ENCODE results near the gene KDM5A.
"Not testable (repeated sequence)": the region's sequence is repeated elsewhere in the genome, so short reads cannot be mapped to it uniquely, and the experiment has no call there.

The KDM5A gene

DNA sequence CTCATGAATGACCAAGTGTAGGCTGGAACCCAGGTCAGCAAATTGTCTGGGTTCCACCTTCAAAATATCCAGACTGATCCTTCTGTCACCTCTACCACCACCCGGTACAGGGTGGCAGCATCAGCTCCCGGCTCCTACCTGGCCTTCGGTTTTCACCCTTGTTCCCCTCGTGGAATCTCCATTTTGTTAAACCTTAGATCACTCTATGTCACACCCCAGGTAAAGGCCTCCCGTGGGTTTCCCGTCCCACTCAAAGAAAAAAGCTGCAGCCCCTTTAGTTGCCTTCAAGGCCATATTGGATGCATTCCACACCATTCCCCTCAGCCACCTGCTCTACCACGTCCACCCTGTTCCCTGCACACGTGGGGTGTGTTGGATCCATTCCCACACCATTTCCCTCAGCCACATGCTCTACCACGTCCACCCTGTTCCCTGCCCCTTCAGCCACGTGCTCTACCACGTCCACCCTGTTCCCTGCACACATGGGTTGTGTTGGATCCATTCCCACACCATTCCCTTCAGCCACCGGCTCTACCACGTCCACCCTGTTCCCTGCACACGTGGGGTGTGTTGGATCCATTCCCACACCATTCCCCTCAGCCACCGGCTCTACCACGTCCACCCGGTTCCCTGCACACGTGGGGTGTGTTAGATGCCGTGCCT, 150.3 kb downstream of the KDM5A start:
- no peak for DNase-seq (ENCODE audit: low spot score)

DNA sequence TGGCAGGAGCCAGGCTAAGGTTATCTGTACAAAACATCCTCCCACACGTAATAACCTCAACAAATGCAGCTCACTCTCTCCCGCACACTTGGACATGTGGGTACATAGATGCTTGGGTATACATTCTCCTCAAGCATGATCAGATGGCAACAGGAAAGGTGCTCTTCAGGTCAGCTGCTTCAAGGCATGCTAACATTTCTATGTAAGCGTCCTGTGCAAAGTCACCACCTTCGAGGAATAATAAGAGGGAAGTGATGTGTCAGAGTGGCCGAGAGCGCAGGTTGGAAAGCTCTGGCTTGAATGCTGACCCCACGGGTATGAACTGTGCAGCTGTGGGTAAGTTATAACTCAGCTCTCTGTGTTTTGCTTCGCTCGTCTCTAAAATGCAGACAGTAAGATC, 151.0 kb downstream of the KDM5A start:
- DNase-seq (ENCODE audit: low spot score): no peak

DNA sequence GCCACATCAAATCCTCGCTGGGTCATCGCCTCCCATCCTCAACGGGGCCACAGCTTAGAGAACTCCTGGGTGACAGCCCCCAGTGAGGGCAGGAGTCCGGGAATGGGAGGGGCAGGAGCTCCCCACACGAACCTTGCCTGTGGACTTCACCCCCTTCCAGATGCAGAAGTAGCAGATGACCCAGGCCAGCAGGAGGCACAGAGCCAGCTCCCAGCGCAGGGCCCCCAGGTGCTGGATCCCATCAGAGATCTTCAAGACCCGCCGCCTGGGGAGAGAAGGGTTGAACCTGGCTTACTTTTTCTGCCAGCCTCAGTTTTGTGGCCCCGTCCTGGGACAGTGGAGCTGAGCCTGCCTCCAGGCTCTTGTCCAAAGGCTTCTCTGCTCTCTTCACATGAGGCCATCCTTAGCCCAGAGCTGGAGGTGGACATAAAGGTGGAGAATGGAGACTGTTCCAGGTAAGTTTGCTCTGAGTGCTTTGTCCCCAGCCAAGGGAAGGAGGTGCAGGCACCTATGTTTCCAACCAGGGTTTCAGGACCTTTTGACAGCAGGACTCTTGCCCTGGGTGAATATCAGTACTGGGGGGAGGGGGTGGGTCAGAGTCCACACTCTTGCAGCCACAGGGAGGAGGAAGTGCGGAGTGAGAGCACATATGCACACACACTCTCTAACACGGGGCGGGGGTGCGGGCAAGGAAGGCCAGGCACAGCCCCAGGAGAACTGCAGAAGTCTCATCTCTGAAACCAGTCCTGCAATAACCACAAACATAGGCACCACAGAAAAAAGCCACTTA, 151.9 kb downstream of the KDM5A start:
- no peak for DNase-seq (ENCODE audit: low spot score)

DNA sequence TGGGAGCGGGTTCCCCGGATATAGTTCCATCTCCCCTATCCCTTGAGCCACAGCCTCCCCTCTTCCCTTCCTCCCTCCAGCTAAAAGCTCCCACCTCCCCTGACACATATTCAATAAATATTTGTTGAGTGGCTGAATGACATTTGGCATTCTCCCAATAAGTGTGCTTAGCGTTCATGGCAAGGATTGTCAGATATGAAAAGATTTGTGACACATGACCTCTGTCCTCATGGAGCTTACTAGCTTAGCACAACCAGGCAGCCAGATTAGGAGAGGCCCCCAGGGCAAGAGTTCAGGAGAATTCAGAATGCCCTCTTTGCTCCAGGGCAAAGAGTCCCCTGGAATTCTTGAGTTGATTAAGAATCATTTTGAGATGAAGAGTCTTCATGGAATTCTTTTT, 152.7 kb downstream of the KDM5A start:
- DNase-seq (ENCODE audit: low spot score): no peak

DNA sequence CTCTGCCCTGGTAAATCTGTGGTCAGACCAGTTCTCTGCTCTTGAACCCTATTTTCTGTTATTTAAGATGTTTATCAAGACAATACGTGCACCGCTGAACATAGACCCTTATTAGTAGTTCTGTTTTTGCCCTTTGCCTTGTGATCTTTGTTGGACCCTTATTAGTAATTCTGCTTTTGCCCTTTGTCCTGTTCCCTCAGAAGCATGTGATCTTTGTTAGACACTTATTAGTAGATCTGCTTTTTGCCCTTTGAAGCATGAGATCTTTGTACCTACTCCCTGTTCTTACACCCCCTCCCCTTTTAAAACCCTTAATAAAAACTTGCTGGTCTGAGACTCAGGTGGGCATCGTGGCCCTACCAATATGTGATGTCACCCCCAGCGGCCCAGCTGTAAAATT, 153.2 kb downstream of the KDM5A start:
- DNase-seq (ENCODE audit: low spot score): not testable (repeated sequence)

DNA sequence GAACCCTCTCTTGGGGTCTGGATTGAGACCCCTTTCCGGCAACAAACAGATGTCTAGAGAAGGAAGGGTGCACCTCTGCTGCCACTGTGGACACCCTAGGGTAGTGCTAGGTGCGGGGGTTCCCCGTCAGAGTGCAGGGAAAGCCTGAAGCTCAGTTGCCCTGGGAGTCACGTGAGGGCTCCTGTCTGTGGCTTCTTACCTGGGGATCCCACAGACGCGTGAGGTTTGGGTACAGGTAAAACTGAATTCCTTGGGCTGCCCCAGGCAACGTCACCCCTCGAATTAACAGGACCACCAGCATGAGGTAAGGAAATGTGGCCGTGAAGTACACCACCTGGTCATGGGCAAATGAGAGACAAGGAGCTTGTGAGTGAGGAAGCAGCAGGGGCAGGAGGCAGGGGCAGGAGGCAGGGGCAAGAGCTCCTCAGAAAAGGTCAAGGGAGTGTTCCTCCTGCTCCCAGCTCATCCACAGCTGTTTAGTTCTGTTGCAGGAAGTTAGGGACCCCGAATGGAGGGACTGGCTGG, 154.2 kb downstream of the KDM5A start:
- no peak for DNase-seq (ENCODE audit: low spot score)

DNA sequence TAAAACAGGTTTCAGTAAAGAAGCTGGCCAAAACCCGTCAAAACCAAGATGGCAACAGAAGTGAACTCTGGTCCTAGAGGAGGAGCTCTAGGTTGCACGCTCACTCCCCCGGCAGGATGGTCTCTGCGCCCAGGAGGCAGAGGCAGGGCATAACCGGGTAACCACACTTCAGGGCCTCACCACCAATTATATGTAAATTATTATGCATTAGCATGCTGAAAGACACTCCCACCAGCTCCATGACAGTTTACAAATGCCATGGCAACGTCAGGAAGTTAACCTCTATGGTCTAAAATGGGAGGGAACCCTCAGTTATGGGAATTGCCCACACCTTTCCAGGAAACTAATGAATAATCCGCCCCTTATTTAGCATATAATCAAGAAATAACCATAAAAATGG, 155.1 kb downstream of the KDM5A start:
- no peak for DNase-seq (ENCODE audit: low spot score)

DNA sequence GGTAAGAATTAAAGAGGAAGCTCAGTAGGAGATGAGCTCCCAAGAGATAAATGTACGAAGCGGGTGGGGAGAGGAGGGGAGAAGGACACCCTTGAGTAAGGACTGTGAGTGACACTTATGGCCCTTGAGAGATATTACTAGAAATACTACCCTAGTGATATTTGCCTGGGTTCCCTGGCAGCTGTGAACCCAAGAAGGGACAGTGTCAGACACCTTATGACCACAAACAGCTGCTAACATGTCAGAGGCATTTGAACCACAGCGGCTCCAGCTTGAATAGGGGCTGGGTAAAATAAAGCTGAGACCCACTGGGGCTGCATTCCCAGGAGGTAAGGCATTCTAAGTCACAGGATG, 155.5 kb downstream of the KDM5A start:
- DNase-seq (ENCODE audit: low spot score): no peak

DNA sequence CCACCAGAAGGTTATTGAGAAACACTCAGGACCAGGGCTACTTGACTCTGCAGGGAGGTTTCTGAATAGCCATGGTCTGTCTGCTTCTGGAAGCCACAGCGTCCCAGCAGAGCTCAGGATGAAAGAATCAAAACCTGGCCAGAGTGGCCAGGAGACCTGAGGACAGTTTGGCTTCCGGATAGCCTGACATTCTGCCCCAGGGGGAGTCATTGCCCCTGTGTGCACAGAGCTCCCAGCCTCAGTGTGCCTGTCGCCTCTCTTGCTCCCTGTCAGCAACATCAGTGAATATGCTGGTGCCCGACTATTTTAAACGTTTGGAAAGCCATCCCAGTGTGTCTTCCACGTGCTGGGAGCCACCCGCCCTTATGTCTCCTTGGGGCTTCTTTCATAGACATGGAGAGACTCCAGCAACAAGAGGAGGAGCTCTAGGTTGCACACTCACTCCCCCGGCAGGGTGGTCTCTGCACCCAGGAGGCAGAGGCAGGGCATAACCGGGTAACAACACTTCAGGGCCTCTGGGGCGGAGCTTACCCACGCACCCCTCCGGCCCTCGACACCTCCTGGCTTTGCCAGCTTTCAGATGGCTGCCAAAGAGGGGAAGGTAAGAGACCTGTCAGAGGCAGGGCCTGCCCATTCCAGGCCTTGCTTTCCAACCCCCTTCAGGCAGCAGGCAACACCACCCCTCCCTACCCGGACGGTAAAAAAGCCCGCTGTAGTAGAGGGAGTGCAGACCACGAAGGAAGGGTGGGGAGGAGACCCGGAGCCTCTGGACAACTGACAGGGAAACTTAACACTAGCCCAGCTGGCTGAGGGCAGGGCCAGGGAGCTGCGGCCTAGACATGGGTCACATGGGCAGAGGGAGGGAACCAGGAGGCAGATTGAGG, 156.1 kb downstream of the KDM5A start:
- DNase-seq (ENCODE audit: low spot score): no peak

DNA sequence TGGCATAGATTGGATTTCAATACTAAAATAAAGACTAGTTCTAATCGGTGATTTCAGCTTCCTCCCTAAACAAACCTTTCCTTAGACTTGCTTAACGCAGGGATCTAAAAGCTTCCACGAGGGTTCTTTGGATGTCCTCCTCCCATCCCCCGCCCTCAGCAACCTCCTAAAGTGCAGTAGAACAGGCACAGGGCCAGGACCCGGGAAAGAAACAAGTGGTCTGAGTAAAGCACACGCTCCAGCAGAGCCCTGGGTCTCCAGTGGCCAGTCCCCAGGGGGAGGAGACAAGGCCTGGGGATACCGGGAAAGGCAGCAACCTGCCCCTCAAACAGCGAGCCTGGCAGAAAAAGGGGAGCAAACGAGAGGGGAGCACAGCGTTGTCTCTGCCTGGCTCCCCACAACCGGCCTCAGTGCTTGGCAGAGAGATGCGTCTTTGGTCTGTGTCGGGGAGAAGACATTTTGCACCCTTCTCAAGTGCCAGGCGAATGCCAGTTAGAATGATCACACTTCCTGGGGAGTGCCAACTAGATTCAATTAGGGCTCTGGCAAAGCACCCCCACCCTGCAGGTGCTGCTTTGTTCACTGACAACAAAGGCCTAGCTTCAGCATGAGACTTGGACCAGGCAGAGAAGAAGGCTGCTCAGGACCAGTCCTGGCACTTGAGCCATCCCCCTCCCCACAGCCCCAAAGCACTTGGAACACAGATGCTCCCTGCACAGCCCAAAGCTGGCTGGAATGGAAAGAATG, 158.0 kb downstream of the KDM5A start:
- DNase-seq (ENCODE audit: low spot score): no peak
